Measurements from ENCODE around the gene TH. TPM values are rescaled to one million over a fixed set of nuclear protein-coding genes. Genes with fewer than 3 reads are reported as not detected.

TH gene
- polyA plus RNA-seq, 3 donors: not detected

- no peaks in the 10 kb centered on the region for H3K4me1 Mint-ChIP-seq
- no peaks in the 10 kb centered on the region for H3K4me1 ChIP-seq (ENCODE audit: control insufficient read depth in 1 of 2, insufficient read depth in 2 of 2, low read length in 2 of 2)
- H3K4me2 ChIP-seq (replicated peaks; ENCODE audit: extremely low read depth, low read length, poor library complexity, severe bottlenecking): no peak overlapping the region
- no peaks in the 10 kb centered on the region for H3K36me3 Mint-ChIP-seq
- DNase-seq: no peak
- H2AFZ ChIP-seq (ENCODE audit: insufficient read depth, low read depth, low read length, poor library complexity, severe bottlenecking): no peak overlapping the region
- peaks cover 0 to under 1% (median 0%) of the 10 kb centered on the region in 7 donors for H3K9me3 Mint-ChIP-seq
- no peaks in the 10 kb centered on the region for H4K20me1 ChIP-seq (ENCODE audit: insufficient read depth, low read length)
- H3K4me3 ChIP-seq (replicated peaks in 1 of 3; ENCODE audit: low read depth in 2 of 3, low read length in 3 of 3): no peak overlapping the region
- TF ChIP-seq, protein P1, sequence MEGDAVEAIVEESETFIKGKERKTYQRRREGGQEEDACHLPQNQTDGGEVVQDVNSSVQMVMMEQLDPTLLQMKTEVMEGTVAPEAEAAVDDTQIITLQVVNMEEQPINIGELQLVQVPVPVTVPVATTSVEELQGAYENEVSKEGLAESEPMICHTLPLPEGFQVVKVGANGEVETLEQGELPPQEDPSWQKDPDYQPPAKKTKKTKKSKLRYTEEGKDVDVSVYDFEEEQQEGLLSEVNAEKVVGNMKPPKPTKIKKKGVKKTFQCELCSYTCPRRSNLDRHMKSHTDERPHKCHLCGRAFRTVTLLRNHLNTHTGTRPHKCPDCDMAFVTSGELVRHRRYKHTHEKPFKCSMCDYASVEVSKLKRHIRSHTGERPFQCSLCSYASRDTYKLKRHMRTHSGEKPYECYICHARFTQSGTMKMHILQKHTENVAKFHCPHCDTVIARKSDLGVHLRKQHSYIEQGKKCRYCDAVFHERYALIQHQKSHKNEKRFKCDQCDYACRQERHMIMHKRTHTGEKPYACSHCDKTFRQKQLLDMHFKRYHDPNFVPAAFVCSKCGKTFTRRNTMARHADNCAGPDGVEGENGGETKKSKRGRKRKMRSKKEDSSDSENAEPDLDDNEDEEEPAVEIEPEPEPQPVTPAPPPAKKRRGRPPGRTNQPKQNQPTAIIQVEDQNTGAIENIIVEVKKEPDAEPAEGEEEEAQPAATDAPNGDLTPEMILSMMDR (IDR thresholded peaks at IDR 0.05): no peak
- H3K9ac ChIP-seq (ENCODE audit: insufficient read depth, low read length, poor library complexity, severe bottlenecking): no peak overlapping the region
- H3K9me3 ChIP-seq (replicated peaks in 1 of 2; ENCODE audit: control insufficient read depth in 1 of 2, insufficient read depth in 1 of 2, low read length in 2 of 2): no peaks in the 10 kb centered on the region
- no peak overlapping the region for H3K4me3 Mint-ChIP-seq
- H3K27me3 ChIP-seq (ENCODE audit: control insufficient read depth in 2 of 2, insufficient read depth in 2 of 2, low read length in 2 of 2): peaks cover 0 to 2% of the 10 kb centered on the region in 2 donors
- H3K79me2 ChIP-seq (ENCODE audit: insufficient read depth, low read length): no peaks in the 10 kb centered on the region
- H3K27ac Mint-ChIP-seq: no peak overlapping the region
- intact Hi-C loops (cut with micrococcal nuclease): no loop called here
- 85% methylated on average over 10 of the region's 22 CpGs for WGBS (ENCODE audit: insufficient coverage)
- no peaks in the 10 kb centered on the region for H3K36me3 ChIP-seq (replicated peaks in 1 of 2; ENCODE audit: control insufficient read depth in 1 of 2, insufficient read depth in 2 of 2, low read length in 2 of 2)
- peaks cover 5 to 30% (median 6%) of the 10 kb centered on the region in 3 donors for H3K27me3 Mint-ChIP-seq (ENCODE audit: low read depth in 3 of 3)
- H3K27ac ChIP-seq (ENCODE audit: low read depth in 1 of 2, low read length in 2 of 2): no peak overlapping the region
Observed at GRCh38 chr11:2164081-2164480, 7.5 kb downstream of the TH start.

DNA sequence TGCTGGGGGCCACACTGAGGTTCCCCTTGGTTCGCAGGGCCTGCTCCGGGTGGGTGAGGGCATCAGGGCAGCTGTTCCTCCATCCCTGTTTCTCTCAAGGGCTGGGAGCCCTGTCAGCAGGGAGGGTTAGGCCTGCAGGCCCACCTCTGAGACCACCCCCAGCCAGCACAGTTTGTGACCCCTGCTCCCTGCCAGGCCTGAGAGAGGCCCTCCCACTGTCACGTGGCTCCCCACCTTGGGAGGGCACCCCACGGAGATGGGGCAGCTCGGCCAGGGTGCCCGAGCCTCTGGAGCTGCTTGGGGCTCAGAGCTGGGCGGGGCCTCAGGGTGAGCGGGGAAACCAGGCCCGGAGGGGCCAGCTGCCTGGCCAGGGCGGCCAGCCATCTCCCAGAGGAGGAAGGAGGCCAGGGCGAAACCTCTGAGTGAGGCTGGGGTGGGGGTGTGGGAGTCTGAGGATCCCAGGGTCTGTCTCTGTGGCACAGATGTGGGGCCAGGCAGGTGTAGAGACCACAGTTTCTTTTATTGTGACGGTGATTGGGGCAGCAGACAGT, 8.1 kb downstream of the TH start:
- WGBS (ENCODE audit: insufficient coverage): 87% methylated on average over 11 of the region's 12 CpGs

More for the DNA sequence above, 8.1 kb downstream of the TH start:
- Histone ChIP-seq H3K9ac (ENCODE audit: insufficient read depth, low read length, poor library complexity, severe bottlenecking) (no peak overlapping the region), H3K36me3 (replicated peaks in 1 of 2; ENCODE audit: control insufficient read depth in 1 of 2, insufficient read depth in 2 of 2, low read length in 2 of 2) (no peaks in the 10 kb centered on the region), H4K20me1 (ENCODE audit: insufficient read depth, low read length) (no peaks in the 10 kb centered on the region), H3K9me3 (replicated peaks in 1 of 2; ENCODE audit: control insufficient read depth in 1 of 2, insufficient read depth in 1 of 2, low read length in 2 of 2) (no peaks in the 10 kb centered on the region), H3K79me2 (ENCODE audit: insufficient read depth, low read length) (no peaks in the 10 kb centered on the region), H3K4me1 (ENCODE audit: control insufficient read depth in 1 of 2, insufficient read depth in 2 of 2, low read length in 2 of 2) (no peaks in the 10 kb centered on the region), H3K27ac (ENCODE audit: low read depth in 1 of 2, low read length in 2 of 2) (no peak overlapping the region), H3K27me3 (ENCODE audit: control insufficient read depth in 2 of 2, insufficient read depth in 2 of 2, low read length in 2 of 2) (peaks cover 0 to 2% of the 10 kb centered on the region in 2 donors), H3K4me2 (replicated peaks; ENCODE audit: extremely low read depth, low read length, poor library complexity, severe bottlenecking) (no peak overlapping the region), H3K4me3 (replicated peaks in 1 of 3; ENCODE audit: low read depth in 2 of 3, low read length in 3 of 3) (no peak overlapping the region), H2AFZ (ENCODE audit: insufficient read depth, low read depth, low read length, poor library complexity, severe bottlenecking) (no peak overlapping the region)
- Mint-ChIP-seq H3K4me1 (no peaks in the 10 kb centered on the region), H3K27me3 (ENCODE audit: low read depth in 3 of 3) (peaks cover 5 to 30% (median 6%) of the 10 kb centered on the region in 3 donors), H3K9me3 (peaks cover 0 to 1% (median 0%) of the 10 kb centered on the region in 7 donors), H3K27ac (peak overlapping the region in 1 of 7 donors; percentile 24), H3K36me3 (no peaks in the 10 kb centered on the region), H3K4me3 (no peak overlapping the region)
- intact Hi-C loops (cut with micrococcal nuclease): no loop called here
- DNase-seq: no peak
- TF ChIP-seq, protein P1 (IDR thresholded peaks at IDR 0.05): no peak
